Measurements from ENCODE around the gene TMEM63B.
"Not testable (repeated sequence)": the region's sequence is repeated elsewhere in the genome, so short reads cannot be mapped to it uniquely, and the experiment has no call there.

TMEM63B gene

DNA sequence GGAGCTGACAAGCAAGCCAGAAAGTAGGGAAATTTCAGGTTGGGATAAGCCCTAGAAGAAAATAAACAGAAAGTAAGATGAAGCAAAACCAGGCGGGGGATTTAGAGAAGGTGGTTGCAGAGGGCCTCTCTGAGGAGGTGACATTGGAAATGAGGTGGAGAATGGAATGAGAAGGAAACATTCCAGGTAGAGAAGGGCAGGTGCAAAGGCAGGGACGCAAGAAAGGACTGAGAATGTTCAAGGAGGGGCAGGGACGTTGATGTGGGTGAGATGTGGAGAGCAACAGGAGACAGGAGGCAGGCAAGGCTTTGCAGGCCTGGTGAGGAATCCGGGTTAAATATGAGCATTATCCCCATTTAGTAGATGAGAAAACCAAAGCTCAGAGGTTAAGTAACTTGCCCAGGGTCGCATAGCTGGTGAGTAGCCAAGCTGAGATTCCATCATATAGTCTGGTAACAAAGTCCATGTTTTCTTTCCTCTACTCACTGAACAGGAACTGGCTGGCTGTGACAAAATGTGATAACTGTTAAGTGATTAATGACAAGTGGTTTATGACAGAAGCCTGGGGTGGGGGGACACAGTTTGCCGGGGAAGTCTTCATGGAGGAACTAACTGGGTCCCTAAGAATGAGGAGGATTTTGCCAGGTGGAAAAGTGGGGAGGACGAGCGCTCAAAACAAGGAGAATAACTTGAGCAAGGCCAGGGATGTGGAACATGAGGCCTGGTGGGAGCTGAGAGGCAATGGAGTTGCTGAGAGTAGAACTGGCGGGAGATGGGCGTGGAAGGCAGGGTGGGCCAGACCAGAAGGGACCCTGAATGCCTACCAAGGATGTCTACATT, 32.7 kb upstream of the TMEM63B start:
- DNase-seq (ENCODE audit: low spot score): peak; percentile 59

DNA sequence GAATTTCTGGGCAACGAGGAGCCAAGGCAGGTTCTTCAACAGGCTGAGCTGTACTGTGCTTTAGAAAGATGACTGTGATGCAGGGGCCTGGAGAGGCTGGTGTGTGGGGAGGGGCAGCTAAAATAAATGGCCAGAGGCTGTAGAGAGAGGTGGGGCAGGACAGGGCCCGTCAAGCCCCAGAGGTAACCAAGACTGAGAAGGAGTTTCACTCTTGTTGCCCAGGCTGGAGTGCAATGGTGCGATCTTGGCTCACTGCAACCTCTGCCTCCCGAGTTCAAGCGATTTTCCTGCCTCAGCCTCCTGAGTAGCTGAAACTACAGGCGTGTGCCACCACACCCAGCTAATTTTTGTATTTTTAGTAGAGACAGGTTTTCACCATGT, 32.1 kb upstream of the TMEM63B start:
- not testable (repeated sequence) for DNase-seq (ENCODE audit: low spot score)

DNA sequence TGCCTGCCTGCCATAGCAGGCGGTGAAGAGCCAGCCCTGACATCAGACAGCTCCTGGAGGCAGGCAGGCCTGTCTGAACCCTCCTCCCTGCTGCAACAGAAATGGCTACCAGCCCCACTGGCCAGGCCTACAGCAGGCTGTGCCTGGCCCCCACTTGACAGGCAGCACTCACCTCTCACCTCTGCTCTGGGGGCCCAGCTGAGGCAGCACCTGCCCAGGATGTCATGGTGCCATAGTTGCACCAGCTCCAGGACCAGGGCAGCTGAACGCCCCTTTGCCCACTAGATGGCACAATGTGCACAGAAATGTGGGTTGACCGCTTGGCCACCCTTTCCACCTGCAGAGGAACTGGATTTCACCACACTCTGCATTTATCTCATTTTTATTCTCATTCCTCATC, 30.7 kb upstream of the TMEM63B start:
- peak; percentile 79 for DNase-seq (ENCODE audit: low spot score)

DNA sequence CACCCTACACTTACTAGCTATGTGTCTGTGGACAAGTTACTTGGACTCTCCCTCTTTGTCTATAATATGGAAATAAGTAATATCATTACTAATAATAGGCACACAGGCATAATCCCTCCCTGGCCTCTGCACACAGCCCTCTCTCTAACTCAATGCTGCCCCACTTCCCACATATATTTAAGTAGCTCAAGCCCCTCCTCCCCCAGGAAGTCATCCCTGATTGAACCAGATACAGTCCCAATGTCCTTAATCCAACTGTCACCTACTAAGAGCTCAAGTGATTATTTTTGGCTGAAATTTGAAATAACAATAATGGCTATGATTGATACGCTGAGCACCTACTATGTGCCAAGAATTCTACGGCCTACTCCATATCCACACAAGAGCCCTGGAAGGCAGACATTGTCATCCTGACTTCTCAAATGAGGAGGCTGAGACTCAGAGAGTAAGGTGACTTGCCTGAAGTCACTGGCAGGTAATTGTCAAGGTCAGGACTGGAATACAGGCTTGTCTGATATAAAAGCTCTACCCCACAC, 29.5 kb upstream of the TMEM63B start:
- DNase-seq (ENCODE audit: low spot score): no peak

DNA sequence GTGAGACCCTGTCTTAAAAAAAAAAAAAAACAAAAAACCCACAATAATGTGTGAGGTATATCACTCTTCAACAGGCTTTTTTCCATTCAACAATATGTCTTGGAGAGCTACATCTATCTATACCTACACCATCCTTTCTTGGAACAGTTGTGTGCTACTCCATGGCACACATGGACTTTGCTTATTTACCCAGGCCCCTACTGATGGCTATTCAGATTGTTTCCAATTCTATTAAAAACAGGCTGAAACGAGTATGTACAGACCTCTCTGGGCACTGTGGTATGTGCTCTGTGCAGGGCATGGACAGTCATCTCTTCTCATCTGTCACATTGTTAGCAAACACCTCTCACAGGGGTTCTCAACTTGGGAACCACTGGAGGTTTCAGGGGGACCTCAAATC, 28.2 kb upstream of the TMEM63B start:
- DNase-seq (ENCODE audit: low spot score): no peak

DNA sequence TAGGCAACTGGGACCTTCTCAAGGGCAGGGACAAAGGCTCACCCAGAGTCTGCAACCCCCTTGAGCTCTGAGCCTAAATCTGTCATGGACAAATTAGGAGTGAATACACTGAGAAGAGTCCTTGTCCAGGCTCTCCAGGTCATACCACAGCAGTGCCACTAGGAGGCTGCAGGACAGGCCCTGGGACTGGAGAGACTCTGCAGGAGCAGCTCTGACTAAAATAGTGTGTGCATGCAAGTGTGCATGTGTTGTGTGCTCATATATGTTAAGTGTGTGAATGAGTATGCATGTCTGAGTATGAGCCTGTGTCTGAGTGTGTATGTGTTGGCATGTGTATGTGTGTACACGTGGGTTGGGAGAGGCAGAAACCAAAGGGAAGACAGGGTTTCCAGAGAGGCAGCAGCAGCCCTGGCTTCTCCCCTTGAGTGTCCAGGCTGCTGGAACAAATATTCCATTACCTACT, 27.2 kb upstream of the TMEM63B start:
- DNase-seq (ENCODE audit: low spot score): peak; percentile 59

DNA sequence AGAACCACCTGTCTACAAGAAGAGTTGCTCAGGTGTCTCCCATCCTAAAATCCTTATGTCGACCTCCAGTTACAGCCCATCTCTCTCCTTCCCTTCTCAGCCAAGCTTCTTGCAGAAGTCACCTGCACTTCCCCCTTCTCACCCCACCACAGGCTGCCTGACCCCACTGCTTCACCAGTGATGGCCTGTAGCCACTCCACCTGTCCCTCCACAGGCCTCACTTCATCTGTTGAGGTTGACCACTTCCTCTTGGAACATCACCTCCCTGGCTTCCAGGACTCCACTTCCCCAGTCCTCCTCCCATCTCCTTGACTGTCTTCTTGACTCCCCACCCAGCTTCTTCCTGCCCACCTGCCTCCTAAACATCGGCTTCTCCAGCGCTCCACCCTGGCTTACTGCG, 25.5 kb upstream of the TMEM63B start:
- DNase-seq (ENCODE audit: low spot score): no peak

DNA sequence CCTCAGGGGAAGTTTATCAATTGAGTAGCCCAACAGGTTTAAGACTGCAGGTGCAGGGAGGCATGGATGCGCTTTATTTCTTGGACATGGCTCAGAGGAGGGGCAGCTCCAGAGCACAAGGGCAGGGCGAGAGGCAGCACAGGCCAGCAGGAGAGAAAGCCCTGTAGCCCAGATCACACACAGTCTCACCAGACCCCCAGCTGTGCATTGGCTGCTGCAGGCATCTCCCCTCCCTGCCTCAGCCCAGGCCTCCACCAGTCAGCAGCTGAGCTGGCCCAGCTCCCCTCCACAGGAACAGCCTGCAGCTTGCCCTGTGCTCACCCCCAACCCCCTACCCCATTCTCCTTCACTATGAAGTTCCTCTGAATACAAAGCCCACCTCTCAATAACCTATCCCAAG, 24.8 kb upstream of the TMEM63B start:
- no peak for DNase-seq (ENCODE audit: low spot score)

DNA sequence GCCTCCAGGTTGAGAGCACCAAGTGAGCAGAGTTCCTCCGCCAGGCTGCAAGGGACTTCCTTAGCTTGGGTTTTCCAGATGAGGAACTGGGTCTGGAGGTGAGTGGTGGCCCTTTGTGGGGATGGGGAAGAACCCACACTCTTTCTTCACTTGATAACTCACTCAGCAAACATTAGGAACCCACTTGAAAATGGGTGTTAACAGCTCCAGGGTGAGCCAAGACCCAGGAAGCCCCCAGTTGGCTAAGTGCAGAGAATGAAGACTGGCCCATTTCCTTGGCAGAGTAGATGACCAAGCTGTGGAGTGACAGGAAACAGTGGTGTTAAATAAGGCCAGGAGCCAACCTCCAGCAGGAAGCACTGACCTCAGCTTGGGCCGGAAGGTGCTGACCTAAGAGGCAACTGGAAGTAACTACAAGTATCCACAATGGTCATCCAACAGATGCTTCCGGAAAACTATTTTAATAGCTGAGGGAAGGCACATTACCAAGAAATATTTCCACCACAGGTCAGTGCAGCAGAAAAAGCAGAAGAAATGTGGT, 22.8 kb upstream of the TMEM63B start:
- DNase-seq (ENCODE audit: low spot score): no peak

DNA sequence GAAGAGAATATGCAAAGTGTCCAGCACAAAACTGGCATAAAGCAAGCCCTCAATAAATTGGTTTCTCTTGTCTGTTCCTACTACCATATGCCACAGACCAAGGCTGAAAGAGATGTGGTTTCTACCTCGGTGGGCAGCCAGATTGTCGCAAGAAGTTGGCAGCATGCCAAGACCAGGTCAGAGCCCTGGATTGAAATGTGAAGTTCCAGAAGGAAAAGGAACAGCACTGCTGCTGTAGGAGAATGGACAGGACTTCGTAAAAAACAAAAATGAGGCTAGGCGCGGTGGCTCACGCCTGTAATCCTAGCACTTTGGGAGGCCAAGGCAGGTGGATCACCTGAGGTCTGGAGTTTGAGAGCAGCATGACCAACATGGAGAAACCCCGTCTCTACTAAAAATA, 22.2 kb upstream of the TMEM63B start:
- no peak for DNase-seq (ENCODE audit: low spot score)

DNA sequence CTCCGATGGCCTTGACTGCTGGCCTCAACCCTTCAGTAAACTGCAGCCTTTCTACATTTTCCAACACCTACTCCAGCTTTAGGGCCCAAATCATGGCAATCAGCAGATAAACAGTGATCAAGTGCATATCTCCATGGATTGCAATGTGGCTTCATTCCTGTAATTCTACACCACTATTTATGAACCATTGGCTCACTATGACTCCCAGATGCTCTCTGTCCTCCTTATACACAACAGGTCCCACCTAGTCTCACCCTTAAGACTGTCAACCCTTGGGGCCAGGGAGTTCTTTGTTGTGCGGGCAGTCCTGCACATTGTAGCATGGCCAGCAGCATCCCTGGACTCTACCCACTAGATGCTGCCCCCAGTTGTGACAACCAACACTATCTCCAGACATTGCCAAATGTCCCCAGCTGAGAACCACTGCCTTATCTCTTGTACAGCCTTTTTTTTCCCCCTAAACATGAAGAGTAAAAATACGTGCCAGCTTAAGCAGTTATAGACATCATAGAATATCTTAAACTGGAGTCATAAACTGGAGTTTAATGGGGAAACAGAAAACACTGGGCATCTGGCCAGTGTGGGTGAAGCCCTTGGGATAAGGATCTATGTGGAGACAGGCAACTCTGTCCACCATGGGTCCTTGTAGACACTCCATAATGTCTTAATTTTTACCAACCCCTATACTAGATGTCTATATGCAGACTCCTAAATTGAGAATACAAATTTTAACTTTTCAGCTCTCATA, 21.2 kb upstream of the TMEM63B start:
- DNase-seq (ENCODE audit: low spot score): no peak

DNA sequence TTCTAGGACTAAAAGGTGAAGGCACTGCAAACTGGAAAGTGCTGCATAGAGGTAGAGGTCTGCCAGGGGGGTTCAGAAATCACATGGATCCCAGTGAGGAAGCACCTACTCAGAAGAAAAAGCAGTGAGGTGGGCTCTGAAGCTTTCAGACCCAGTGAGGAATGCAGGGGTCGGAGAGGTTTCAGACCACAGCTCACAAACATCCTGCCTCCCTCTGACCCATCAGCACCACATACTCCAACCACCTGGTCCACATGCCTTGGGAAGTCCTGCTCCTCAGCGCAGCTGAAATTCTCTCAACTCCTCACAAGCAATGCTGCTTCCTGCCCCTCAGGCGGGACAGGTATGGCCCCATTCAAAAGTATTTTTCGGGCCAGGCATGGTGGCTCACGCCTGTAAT, 20.3 kb upstream of the TMEM63B start:
- DNase-seq (ENCODE audit: low spot score): no peak

DNA sequence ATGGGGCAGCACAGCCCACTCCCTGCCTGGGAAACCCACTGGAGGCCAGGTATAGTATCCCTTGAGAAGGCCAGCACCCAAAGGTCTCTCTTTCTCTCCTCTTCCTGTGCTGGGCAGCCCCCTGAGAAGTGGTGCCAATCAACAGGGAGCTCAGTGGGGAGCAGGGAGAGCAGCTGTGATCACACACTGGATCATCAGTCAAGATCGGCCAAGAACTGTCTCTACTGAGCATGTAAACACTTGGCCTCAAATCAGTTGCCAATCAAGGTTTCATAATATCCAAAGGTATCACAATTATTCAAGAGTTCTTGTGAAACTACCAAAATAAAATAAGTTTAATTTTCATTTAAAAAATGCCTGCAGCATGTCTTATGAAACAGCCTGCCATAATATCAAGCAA, 18.9 kb upstream of the TMEM63B start:
- no peak for DNase-seq (ENCODE audit: low spot score)

DNA sequence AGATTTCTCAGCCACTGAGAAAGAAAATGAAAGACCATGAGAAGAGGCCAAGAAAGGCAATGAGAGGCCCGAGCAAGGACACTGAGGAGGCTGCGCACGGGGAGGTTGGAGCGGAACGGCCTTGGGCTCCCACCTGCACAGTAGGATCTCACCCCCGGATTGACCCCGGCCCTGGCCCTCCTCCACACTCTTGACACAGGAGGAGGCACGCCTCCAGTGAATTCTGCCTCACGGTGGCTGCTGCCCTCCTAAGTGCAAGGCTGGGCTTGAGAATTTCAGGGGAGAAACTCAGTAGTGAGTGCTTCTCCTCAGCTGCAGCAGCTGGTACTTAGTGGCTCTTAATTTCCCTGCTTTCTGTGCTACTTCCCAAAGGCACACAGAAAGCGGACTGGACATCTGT, 18.1 kb upstream of the TMEM63B start:
- no peak for DNase-seq (ENCODE audit: low spot score)

DNA sequence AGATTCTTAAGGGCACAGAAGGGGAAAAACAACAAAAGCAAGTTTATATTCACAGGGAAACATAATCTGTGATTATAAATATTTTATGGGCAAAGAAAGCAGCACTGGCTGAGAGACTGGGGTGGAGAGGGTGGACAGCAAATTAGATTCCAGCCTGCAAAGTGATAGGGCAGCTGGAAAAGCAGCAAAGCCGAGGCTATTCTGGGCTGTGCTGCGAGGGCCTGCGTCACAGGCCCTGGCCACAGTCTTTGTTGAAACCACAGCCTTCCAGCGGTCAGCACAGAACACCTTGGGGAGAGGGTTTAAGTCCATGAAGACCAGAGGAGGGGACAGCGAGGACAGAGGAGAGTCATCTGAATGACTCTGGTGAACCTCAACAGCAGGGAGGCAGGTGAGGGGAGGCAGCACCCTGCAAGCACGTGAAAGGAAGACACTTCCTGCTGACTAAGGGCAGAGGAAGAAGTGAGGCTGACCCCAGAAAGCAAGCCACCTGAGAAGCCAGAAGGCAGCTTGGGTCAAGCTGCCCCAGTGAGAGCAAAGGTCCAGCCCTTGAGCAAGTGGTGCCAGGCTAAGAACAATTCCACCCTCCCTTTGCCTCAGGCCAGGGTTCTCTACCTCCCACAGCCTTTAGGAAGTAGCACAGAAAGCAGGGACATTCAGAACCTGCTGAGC, 17.2 kb upstream of the TMEM63B start:
- DNase-seq (ENCODE audit: low spot score): no peak

DNA sequence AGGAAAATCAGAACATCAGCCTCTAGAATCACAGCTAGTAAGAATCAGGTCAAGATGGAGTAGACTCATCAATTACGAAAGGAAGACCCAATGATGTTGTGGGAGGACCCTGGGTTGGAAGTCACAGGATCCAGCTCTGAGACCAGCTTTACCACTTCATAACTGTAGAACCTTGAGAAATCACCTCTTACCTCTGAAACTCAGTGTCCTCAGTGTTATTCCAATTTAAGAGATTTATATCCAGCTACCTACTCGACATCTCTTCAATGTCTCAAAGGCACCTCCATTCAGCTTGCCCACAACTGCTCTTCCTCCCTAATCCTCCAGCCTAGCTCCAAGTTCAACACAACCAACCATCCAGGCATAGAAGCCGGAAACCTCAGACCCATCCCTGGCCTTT, 16.4 kb upstream of the TMEM63B start:
- DNase-seq (ENCODE audit: low spot score): no peak

DNA sequence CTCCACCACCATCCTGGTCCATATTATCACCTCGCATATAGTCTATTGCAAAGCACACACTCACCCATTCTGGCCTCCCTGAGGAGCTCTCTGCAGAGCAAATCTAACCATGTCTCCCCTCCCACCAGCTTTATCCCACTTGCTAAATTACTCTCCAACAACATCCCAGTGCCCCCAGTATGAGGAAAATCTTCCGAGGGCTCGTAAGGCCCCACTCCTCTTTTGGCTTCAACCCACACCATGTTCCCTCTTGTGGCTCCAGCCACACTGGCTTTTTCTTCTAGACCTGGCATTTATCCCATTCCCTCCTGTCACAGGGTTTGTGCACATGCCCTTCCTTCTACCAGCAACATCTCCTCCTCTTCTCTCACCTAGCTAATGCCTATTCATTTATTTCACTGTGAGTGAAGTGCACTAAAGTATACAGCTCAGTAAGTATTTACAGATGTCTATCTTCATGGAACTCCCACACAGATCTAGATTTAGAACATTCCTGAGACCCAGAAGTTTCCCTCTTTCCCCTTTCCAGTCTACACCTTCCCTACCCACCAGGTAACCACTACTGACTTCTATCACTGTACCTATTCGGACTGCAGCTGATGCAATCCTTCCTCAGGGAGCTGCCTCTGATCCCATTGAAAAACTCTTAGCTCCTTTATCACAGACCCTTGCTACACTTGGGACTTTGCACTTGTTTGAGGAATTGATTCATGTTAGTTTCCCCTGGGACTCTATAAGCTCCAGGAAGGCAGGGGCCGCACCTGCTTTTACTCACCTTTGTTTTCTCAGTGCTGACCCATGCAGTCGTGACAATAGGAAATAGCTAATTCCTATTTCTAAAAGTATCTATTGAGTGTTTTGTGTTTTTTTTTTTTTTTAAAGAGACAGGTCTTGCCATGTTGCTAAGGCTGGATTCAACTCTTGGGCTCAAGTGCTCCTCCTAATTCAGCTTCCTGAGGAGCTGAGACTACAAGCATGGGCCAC, 15.6 kb upstream of the TMEM63B start:
- no peak for DNase-seq (ENCODE audit: low spot score)

DNA sequence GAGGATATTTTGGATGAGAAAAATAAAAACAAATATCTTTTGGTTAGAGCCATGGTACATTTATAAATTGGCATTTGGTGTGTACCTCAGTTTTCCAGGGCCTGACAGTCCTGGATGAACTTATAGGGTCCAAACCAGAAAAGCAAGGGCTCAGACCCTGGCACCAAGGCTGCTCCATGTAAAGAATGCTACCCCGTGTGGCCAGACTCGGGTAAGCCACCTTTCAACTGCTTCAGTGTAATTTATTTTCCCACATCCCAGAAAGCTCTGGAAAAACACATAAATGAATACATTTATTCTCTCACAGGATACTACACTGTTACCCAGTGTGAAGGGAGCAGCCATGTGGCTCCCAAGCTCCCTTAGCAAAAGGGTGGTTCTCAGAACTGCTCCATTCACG, 13.9 kb upstream of the TMEM63B start:
- DNase-seq (ENCODE audit: low spot score): no peak

DNA sequence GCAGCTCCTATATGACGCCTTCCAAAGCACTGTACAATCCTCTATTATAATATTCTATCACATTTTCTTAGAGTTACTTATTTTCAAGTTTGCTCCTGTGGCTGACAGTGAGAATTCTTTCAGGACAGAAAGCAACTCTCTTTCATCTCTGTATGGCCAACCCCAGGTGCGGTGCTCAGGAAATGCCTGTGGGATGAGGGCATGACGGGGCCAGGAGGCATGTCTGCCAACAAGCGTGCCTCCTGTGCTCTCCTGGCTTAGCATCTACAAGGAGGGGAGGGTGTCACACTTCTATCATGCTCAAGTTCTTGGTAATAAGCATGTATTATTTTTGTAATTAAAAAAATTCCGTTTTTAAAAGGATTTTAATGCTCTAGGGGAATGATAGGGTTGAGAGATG, 11.5 kb upstream of the TMEM63B start:
- peak; percentile 95 for DNase-seq (ENCODE audit: low spot score)

DNA sequence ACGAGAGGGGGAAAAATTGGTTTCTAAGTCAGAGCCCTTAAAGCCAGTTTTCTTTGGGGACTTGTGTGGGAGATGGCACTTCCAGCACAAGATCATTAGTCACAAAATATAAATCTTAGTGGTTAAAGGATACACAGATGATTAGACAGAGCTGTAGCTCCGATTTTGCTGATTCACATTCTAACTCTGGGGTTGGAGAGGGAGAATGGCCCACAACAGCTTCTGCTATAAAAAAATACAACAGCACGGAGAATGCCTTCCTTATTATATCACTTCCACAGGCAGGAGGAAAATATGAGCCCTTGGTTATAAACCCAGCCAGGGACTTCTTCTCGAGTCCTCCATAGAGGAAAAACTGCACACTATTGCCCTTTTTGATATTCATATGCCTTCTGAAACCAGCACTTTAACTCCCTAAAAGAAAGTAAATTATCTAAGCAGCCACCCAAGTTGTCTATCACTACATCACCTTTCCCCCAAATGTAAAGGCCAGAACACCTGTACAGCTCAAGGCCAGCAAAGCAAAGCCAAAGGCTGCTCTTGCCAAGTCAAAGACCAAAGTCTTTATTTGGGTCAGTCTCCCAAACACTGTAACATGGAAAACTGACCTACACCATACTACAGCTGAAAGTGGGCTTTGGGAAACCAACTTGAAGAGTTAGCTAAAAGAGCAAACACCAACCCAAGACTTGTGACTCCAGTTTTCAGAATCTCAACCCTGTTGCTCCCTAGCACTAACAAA, 10.5 kb upstream of the TMEM63B start:
- peak; percentile 95 for DNase-seq (ENCODE audit: low spot score)

Measured in kidney tubule cell (primary cell).